HEK293T (cell line): ENCODE data around the gene MKLN1.
"Not testable (repeated sequence)": the region's sequence is repeated elsewhere in the genome, so short reads cannot be mapped to it uniquely, and the experiment has no call there.

ENCODE experiments used
- CTCF ChIA-PET: fragments of 350-600 bp; formaldehyde crosslinking; extraction: SDS; loops from one replicate; lab custom pipeline; 2021; ENCODE audit warnings: antibody characterized with exemption, inconsistent platforms; lab: Yijun Ruan, JAX
- POLR2A ChIA-PET: fragments of 350-600 bp; formaldehyde crosslinking; extraction: SDS; loops from one replicate; lab custom pipeline; 2020; ENCODE audit warnings: antibody characterized with exemption, inconsistent platforms; lab: Yijun Ruan, JAX
- DNase-seq: peaks from one replicate; pipeline ENCODE4 v3.0.0; 2012; ENCODE audit warnings: mixed read lengths; ENCODE audit errors: extremely low spot score
- ARNT ChIP-seq: fragments of 450-650 bp; IDR thresholded peaks from 2 replicates; pipeline ENCODE4 v1.6.1; 2017; ENCODE audit warnings: mild to moderate bottlenecking
- BHLHE40 ChIP-seq: fragments of 450-650 bp; IDR thresholded peaks from 2 replicates; pipeline ENCODE4 v1.6.1; 2016; ENCODE audit warnings: mild to moderate bottlenecking, moderate library complexity, borderline replicate concordance
- CTBP1 ChIP-seq: fragments of 450-650 bp; IDR thresholded peaks from 2 replicates; pipeline ENCODE4 v1.6.1; 2016; ENCODE audit warnings: borderline replicate concordance
- ELF4 ChIP-seq: fragments of 450-650 bp; IDR thresholded peaks from 2 replicates; pipeline ENCODE4 v1.6.1; 2017; ENCODE audit warnings: antibody characterized with exemption
- FOXA1 ChIP-seq: fragments of 450-650 bp; IDR thresholded peaks from 2 replicates; pipeline ENCODE4 v1.6.1; 2016; ENCODE audit warnings: mild to moderate bottlenecking
- FOXK2 ChIP-seq: fragments of 450-650 bp; IDR thresholded peaks from 2 replicates; pipeline ENCODE4 v1.6.1; 2016; ENCODE audit warnings: mild to moderate bottlenecking
- FOXM1 ChIP-seq: fragments of 450-650 bp; IDR thresholded peaks from 2 replicates; pipeline ENCODE4 v1.6.1; 2017; ENCODE audit warnings: mild to moderate bottlenecking, borderline replicate concordance
- HDGF ChIP-seq: fragments of 450-650 bp; IDR thresholded peaks from 2 replicates; pipeline ENCODE4 v1.6.1; 2017; ENCODE audit warnings: antibody characterized with exemption, borderline replicate concordance
- L3MBTL2 ChIP-seq: fragments of 450-650 bp; conservative IDR thresholded peaks from 2 replicates; pipeline ENCODE4 v1.6.1; 2016; ENCODE audit warnings: mild to moderate bottlenecking
- LEF1 ChIP-seq: fragments of 450-650 bp; IDR thresholded peaks from 2 replicates; pipeline ENCODE4 v1.6.1; 2017; ENCODE audit warnings: mild to moderate bottlenecking, borderline replicate concordance
- NFRKB ChIP-seq: fragments of 450-650 bp; IDR thresholded peaks from 2 replicates; pipeline ENCODE4 v1.6.1; 2016; ENCODE audit warnings: mild to moderate bottlenecking, moderate library complexity
- PKNOX1 ChIP-seq: fragments of 450-650 bp; IDR thresholded peaks from 2 replicates; pipeline ENCODE4 v1.6.1; 2016
- SP1 ChIP-seq: fragments of 450-650 bp; IDR thresholded peaks from 2 replicates; pipeline ENCODE4 v1.6.1; 2017
- SUZ12 ChIP-seq: fragments of 450-650 bp; IDR thresholded peaks from 2 replicates; pipeline ENCODE4 v1.6.1; 2016; ENCODE audit warnings: mild to moderate bottlenecking
- TARDBP ChIP-seq: fragments of 450-650 bp; IDR thresholded peaks from 2 replicates; pipeline ENCODE4 v1.6.1; 2016
- ZNF384 ChIP-seq: fragments of 450-650 bp; IDR thresholded peaks from 2 replicates; pipeline ENCODE4 v1.6.1; 2016

Gene MKLN1

GRCh38 chr7:131425992-131426391 lies 98.3 kb downstream of the MKLN1 start:
- no peak for DNase-seq
- CTCF ChIA-PET: interaction anchor here (0.6 kb wide), 1 partner anchor 51 kb away, joined by 3 read pairs; no protein-coding TSS in a partner anchor
- TF ChIP-seq CTBP1 (no peak), ZNF384 (no peak)
- POLR2A ChIA-PET: no interaction called here

GRCh38 chr7:131430826-131431225 lies 103.2 kb downstream of the MKLN1 start:
- POLR2A ChIA-PET, CTCF ChIA-PET, DNase-seq: not testable (repeated sequence)

DNA sequence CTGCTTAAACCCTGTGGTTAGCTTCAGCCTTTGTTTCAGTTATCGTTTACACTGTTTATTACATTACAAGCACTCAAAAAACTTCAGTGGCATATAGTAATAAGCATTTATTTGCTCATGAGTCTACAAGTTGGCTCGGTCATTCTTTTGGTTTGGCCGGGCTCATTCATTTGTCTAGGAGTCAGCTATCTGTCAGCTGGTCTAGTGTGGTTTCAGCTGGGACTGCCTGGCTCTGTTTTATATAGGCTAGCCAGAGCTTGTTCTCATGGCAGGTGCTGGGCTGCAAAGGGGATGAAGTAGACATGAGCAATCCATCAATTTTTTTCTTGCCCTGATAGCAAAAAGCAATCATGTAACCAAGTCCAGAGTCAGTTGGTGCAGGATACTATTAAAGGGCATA lies 103.6 kb downstream of the MKLN1 start:
- DNase-seq: no peak

GRCh38 chr7:131431756-131432155 lies 104.1 kb downstream of the MKLN1 start:
- no peak for DNase-seq
- no peak for TF ChIP-seq BHLHE40
- TF ChIP-seq ELF4: no peak
- no peak for TF ChIP-seq L3MBTL2
- TF ChIP-seq TARDBP: no peak
- TF ChIP-seq FOXM1: no peak
- no peak for TF ChIP-seq SUZ12
- TF ChIP-seq HDGF: no peak
- TF ChIP-seq FOXA1: no peak
- TF ChIP-seq LEF1: no peak
- no peak for TF ChIP-seq ZNF384
- ChIA-PET CTCF (no interaction called here), POLR2A (no interaction called here)

More for the DNA sequence above, 103.6 kb downstream of the MKLN1 start:
- no peak for TF ChIP-seq LEF1
- TF ChIP-seq NFRKB: no peak
- TF ChIP-seq CTBP1: no peak
- TF ChIP-seq TARDBP: no peak
- TF ChIP-seq ARNT: no peak
- no peak for TF ChIP-seq ZNF384
- TF ChIP-seq BHLHE40: no peak
- no peak for TF ChIP-seq SUZ12
- POLR2A ChIA-PET: no interaction called here
- CTCF ChIA-PET: no interaction called here

DNA sequence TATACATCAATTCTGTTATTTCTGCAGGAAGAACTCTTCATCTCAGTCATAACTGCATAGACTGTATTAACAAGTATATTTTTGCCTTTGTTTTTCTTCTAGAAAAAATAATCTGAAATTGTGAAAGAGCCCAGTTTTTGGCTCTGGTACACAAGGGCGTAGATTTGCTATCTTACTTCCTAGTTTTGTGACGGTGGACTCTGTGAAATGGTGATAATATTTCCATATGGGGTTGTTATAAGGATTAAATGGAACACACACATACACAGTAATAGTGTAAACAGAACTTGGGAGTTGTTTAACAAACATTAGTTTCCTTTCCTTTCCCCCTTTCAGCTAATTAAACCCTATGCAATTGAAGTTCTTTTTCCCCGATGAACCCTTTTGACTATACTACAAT lies 108.7 kb downstream of the MKLN1 start:
- DNase-seq: no peak
- no peak for TF ChIP-seq SUZ12
- no peak for TF ChIP-seq SP1
- no peak for TF ChIP-seq L3MBTL2
- TF ChIP-seq FOXA1: no peak
- TF ChIP-seq HDGF: no peak
- no peak for TF ChIP-seq BHLHE40
- no peak for TF ChIP-seq FOXM1
- TF ChIP-seq NFRKB: no peak
- no peak for TF ChIP-seq TARDBP
- TF ChIP-seq LEF1: no peak
- TF ChIP-seq PKNOX1: no peak
- TF ChIP-seq FOXK2: no peak
- TF ChIP-seq ARNT: no peak
- no peak for TF ChIP-seq CTBP1
- no peak for TF ChIP-seq ELF4
- TF ChIP-seq ZNF384: no peak
- POLR2A ChIA-PET: no interaction called here
- CTCF ChIA-PET: no interaction called here

- ChIA-PET POLR2A (no interaction called here), CTCF (interaction anchor here (0.7 kb wide), 1 partner anchor 14 kb away, joined by 3 read pairs; no protein-coding TSS in a partner anchor)
- TF ChIP-seq L3MBTL2: no peak
- no peak for TF ChIP-seq PKNOX1
- TF ChIP-seq ZNF384: no peak
- no peak for TF ChIP-seq LEF1
- TF ChIP-seq SP1: no peak
- no peak for TF ChIP-seq FOXA1
- no peak for TF ChIP-seq ARNT
- TF ChIP-seq TARDBP: no peak
- no peak for TF ChIP-seq NFRKB
- no peak for TF ChIP-seq FOXK2
- no peak for DNase-seq
Observed at GRCh38 chr7:131438969-131439368, 111.3 kb downstream of the MKLN1 start.

GRCh38 chr7:131443496-131443895 lies 115.8 kb downstream of the MKLN1 start:
- TF ChIP-seq SP1 (no peak), BHLHE40 (no peak)
- CTCF ChIA-PET: no interaction called here
- DNase-seq: no peak
- POLR2A ChIA-PET: no interaction called here

GRCh38 chr7:131444683-131445082 lies 117.0 kb downstream of the MKLN1 start:
- CTCF ChIA-PET: no interaction called here

More at GRCh38 chr7:131444683-131445082, 117.0 kb downstream of the MKLN1 start:
- POLR2A ChIA-PET: no interaction called here
- TF ChIP-seq FOXK2 (no peak), ARNT (no peak), BHLHE40 (no peak), TARDBP (no peak), FOXM1 (no peak), SP1 (no peak), L3MBTL2 (no peak), LEF1 (no peak), PKNOX1 (no peak), HDGF (no peak), CTBP1 (no peak), FOXA1 (no peak), ZNF384 (no peak), SUZ12 (no peak), NFRKB (no peak), ELF4 (no peak)
- DNase-seq: no peak
